ENCODE results near the gene BAZ2B. TPM values are rescaled to one million over a fixed set of nuclear protein-coding genes. Genes with fewer than 3 reads are reported as not detected.

BAZ2B gene
- total and polyA plus RNA-seq, 2 of the 13 experiments (the other 11 are each of a cell fraction or from before 2014, with no cell fraction given) = 14.0 to 15.1 TPM

- TF ChIP-seq FOSL2 (CRISPR knock-in tag; IDR thresholded peaks at IDR 0.05) (peak; percentile 59), ERF (CRISPR knock-in tag; IDR thresholded peaks at IDR 0.05) (peak; percentile 58; the same call in 1 of the 2 replicates), ZNF589 (CRISPR knock-in tag; conservative IDR thresholded peaks at IDR 0.05) (peak; percentile 90), HMG20A (CRISPR knock-in tag; IDR thresholded peaks at IDR 0.05; ENCODE audit: borderline replicate concordance) (peak; percentile 42; the same call in 1 of the 2 replicates), ZBTB34 (CRISPR knock-in tag; IDR thresholded peaks at IDR 0.05) (0 out of 2 replicates have a peak, but pooled peaks have one; percentile 44), SIN3A (IDR thresholded peaks at IDR 0.05; ENCODE audit: borderline replicate concordance, low read depth, low read length) (peak; percentile 28; the same call in 1 of the 2 replicates), ZNF263 (CRISPR knock-in tag; IDR thresholded peaks at IDR 0.05) (peak; percentile 78), ZFP62 (CRISPR knock-in tag; IDR thresholded peaks at IDR 0.05) (no peak), KDM5B (CRISPR knock-in tag; IDR thresholded peaks at IDR 0.05; ENCODE audit: borderline replicate concordance) (peak; percentile 75; the same call in 1 of the 2 replicates), GATAD2A (CRISPR knock-in tag; IDR thresholded peaks at IDR 0.05) (peak; percentile 75; the same call in 1 of the 2 replicates), DMAP1 (CRISPR knock-in tag; IDR thresholded peaks at IDR 0.05) (peak; percentile 74), HHEX (CRISPR knock-in tag; IDR thresholded peaks at IDR 0.05) (peak; percentile 30; the same call in 1 of the 2 replicates), ZKSCAN1 (IDR thresholded peaks at IDR 0.05; ENCODE audit: low read length) (no peak), SP5 (CRISPR knock-in tag; IDR thresholded peaks at IDR 0.05; ENCODE audit: borderline replicate concordance, low read depth) (peak; percentile 55; the same call in 1 of the 2 replicates), RFXAP (CRISPR knock-in tag; IDR thresholded peaks at IDR 0.05; ENCODE audit: borderline replicate concordance) (no peak; the same call in 1 of the 2 replicates), CBX5 (CRISPR knock-in tag; IDR thresholded peaks at IDR 0.05; ENCODE audit: borderline replicate concordance) (peak; percentile 57; the same call in 1 of the 2 replicates), RNF2 (conservative IDR thresholded peaks at IDR 0.05; ENCODE audit: low read depth) (0 out of 2 replicates have a peak, but pooled peaks have one; percentile 37), HDAC1 (CRISPR knock-in tag; IDR thresholded peaks at IDR 0.05) (no peak), HIVEP1 (CRISPR knock-in tag; IDR thresholded peaks at IDR 0.05) (peak; percentile 23; the same call in 1 of the 2 replicates), PRMT3 (CRISPR knock-in tag; IDR thresholded peaks at IDR 0.05; ENCODE audit: borderline replicate concordance, low read depth) (0 out of 2 replicates have a peak, but pooled peaks have one; percentile 68), MLLT10 (CRISPR knock-in tag; IDR thresholded peaks at IDR 0.05) (no peak), ZSCAN31 (CRISPR knock-in tag; IDR thresholded peaks at IDR 0.05; ENCODE audit: low read depth) (peak; percentile 71; the same call in 1 of the 2 replicates)
- TF ChIP-seq, protein P1, sequence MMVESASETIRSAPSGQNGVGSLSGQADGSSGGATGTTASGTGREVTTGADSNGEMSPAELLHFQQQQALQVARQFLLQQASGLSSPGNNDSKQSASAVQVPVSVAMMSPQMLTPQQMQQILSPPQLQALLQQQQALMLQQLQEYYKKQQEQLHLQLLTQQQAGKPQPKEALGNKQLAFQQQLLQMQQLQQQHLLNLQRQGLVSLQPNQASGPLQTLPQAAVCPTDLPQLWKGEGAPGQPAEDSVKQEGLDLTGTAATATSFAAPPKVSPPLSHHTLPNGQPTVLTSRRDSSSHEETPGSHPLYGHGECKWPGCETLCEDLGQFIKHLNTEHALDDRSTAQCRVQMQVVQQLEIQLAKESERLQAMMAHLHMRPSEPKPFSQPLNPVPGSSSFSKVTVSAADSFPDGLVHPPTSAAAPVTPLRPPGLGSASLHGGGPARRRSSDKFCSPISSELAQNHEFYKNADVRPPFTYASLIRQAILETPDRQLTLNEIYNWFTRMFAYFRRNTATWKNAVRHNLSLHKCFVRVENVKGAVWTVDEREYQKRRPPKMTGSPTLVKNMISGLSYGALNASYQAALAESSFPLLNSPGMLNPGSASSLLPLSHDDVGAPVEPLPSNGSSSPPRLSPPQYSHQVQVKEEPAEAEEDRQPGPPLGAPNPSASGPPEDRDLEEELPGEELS (CRISPR knock-in tag; IDR thresholded peaks at IDR 0.05) = peak; percentile 45; the same call in 1 of the 2 replicates
- TF ChIP-seq, protein P2, sequence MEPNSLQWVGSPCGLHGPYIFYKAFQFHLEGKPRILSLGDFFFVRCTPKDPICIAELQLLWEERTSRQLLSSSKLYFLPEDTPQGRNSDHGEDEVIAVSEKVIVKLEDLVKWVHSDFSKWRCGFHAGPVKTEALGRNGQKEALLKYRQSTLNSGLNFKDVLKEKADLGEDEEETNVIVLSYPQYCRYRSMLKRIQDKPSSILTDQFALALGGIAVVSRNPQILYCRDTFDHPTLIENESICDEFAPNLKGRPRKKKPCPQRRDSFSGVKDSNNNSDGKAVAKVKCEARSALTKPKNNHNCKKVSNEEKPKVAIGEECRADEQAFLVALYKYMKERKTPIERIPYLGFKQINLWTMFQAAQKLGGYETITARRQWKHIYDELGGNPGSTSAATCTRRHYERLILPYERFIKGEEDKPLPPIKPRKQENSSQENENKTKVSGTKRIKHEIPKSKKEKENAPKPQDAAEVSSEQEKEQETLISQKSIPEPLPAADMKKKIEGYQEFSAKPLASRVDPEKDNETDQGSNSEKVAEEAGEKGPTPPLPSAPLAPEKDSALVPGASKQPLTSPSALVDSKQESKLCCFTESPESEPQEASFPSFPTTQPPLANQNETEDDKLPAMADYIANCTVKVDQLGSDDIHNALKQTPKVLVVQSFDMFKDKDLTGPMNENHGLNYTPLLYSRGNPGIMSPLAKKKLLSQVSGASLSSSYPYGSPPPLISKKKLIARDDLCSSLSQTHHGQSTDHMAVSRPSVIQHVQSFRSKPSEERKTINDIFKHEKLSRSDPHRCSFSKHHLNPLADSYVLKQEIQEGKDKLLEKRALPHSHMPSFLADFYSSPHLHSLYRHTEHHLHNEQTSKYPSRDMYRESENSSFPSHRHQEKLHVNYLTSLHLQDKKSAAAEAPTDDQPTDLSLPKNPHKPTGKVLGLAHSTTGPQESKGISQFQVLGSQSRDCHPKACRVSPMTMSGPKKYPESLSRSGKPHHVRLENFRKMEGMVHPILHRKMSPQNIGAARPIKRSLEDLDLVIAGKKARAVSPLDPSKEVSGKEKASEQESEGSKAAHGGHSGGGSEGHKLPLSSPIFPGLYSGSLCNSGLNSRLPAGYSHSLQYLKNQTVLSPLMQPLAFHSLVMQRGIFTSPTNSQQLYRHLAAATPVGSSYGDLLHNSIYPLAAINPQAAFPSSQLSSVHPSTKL (CRISPR knock-in tag; IDR thresholded peaks at IDR 0.05) = peak; percentile 70
Observed at GRCh38 chr2:159615367-159616285, 722 bp downstream of the BAZ2B start (continued).
